Left lung (tissue), 10 donors: ENCODE data around the gene CORT. TPM values are rescaled to one million over a fixed set of nuclear protein-coding genes. Genes with fewer than 3 reads are reported as not detected.
A peak's percentile ranks its signal among the peaks of the same experiment; 100 is the strongest.
"Not testable (repeated sequence)": the region's sequence is repeated elsewhere in the genome, so short reads cannot be mapped to it uniquely, and the experiment has no call there.

Experiments used
- ATAC-seq: fragments of 200-7000 bp; cut with Tn5 transposase; one replicate; pipeline ENCODE4 v1.9.1; 2020; ENCODE audit warnings: moderate library complexity
- DNase-seq, 4 donors: peaks; one replicate each; pipeline ENCODE4 v3.0.0-alpha.2; 2013 to 2020
- H3K27ac ChIP-seq, 2 donors: fragments of 200-600 bp; sonication (generic) in 1 of 2; one replicate each; pipeline versions ENCODE4 v1.5.0 to v1.8.0; 2020 to 2021
- H3K27me3 ChIP-seq, 2 donors: fragments of 200-600 bp; sonication (generic) in 1 of 2; one replicate each; pipeline versions ENCODE4 v1.5.0 to v1.8.0; 2020 to 2021
- H3K36me3 ChIP-seq, 2 donors: fragments of 200-600 bp; sonication (generic) in 1 of 2; one replicate each; pipeline versions ENCODE4 v1.5.0 to v1.8.0; 2020 to 2021
- H3K4me1 ChIP-seq, 2 donors: fragments of 200-600 bp; one replicate each; pipeline ENCODE4 v1.8.0; 2021
- H3K4me3 ChIP-seq, 2 donors: fragments of 200-600 bp; sonication (generic) in 1 of 2; one replicate each; pipeline versions ENCODE4 v1.5.0 to v1.8.0; 2020 to 2021; ENCODE audit warnings: mild to moderate bottlenecking in 1 of 2
- H3K9me3 ChIP-seq, 2 donors: fragments of 200-600 bp; sonication (generic) in 1 of 2; one replicate each; pipeline versions ENCODE4 v1.5.0 to v1.8.0; 2020 to 2021
- CTCF ChIP-seq, 2 donors: fragments of 200-600 bp; sonication (generic) in 1 of 2; IDR thresholded peaks; one replicate each; pipeline versions ENCODE4 v1.5.0 to v1.8.0; 2021; ENCODE audit warnings: antibody characterized with exemption in 2 of 2
- intact Hi-C, 2 donors: fragments of 100-400 bp; cut with DNase I; formaldehyde crosslinking; loops; one replicate each; pipeline versions ENCODE4 v1.11.2 to v1.14.2; 2022
- polyA plus RNA-seq, 6 donors: library from polyadenylated mRNA; unstranded; fragments of 120-200 nt; gene quantifications; one replicate each; pipeline ENCODE4 v1.2.1, GENCODE V29; 2013; ENCODE audit not compliant: insufficient read length in 6 of 6
- total RNA-seq, 2 donors: library from RNA; stranded (reverse); fragmentation: NEBNext Ultra II Directional; extraction: Animal tissue kit (Norgen Biotek cat#: 25700); gene quantifications; one replicate each; pipeline ENCODE4 v1.2.1, GENCODE V29; 2021
- donor health status: DM: no; HTN: yes; CAD: no.
- donor health status: DM: no; HTN: no; CAD: no.

CORT gene
- total and polyA plus RNA-seq, 8 donors: 0.37 to 1.9 (median 1.6) TPM

GRCh38 chr1:10424651-10425050, 25.2 kb upstream of the CORT start:
- TF ChIP-seq CTCF (IDR thresholded peaks at IDR 0.05): no peak

GRCh38 chr1:10425826-10426534, 23.9 kb upstream of the CORT start:
- H3K4me1 ChIP-seq: peaks cover 0 to 14% of the 10 kb centered on the region in 2 donors
- H3K27me3 ChIP-seq, DNase-seq, ATAC-seq, H3K27ac ChIP-seq, intact Hi-C loops, H3K36me3 ChIP-seq, H3K9me3 ChIP-seq, H3K4me3 ChIP-seq: not testable (repeated sequence)

More at GRCh38 chr1:10424651-10425050, 25.2 kb upstream of the CORT start:
- intact Hi-C loops: loop anchor here in 1 of 2 donors (5.0 kb wide), 1 partner anchor 47 kb away; no protein-coding TSS in a partner anchor
- DNase-seq: no peak
- Histone ChIP-seq H3K9me3 (no peaks in the 10 kb centered on the region), H3K36me3 (peaks cover 0 to 23% of the 10 kb centered on the region in 2 donors), H3K27me3 (no peaks in the 10 kb centered on the region), H3K4me3 (no peak overlapping the region), H3K27ac (no peak overlapping the region), H3K4me1 (peaks cover 0 to 3% of the 10 kb centered on the region in 2 donors)
- ATAC-seq: no peak

GRCh38 chr1:10426535-10426848, 23.3 kb upstream of the CORT start:
- peaks cover 4 to 19% of the 10 kb centered on the region in 2 donors for H3K4me1 ChIP-seq
- H3K27ac ChIP-seq, H3K36me3 ChIP-seq, DNase-seq, H3K4me3 ChIP-seq, H3K27me3 ChIP-seq, H3K9me3 ChIP-seq, ATAC-seq, intact Hi-C loops: not testable (repeated sequence)

GRCh38 chr1:10428984-10429383, 20.8 kb upstream of the CORT start:
- no peak overlapping the region for H3K27ac ChIP-seq
- H3K36me3 ChIP-seq: no peaks in the 10 kb centered on the region
- TF ChIP-seq CTCF (IDR thresholded peaks at IDR 0.05): no peak
- intact Hi-C loops: no loop called here
- H3K27me3 ChIP-seq: no peaks in the 10 kb centered on the region
- H3K4me3 ChIP-seq: no peak overlapping the region
- H3K4me1 ChIP-seq: peaks cover 7 to 26% of the 10 kb centered on the region in 2 donors
- ATAC-seq (no peak), DNase-seq (no peak)
- no peaks in the 10 kb centered on the region for H3K9me3 ChIP-seq

- Histone ChIP-seq H3K4me3 (peak overlapping the region; percentile 85 to 87), H3K36me3 (no peaks in the 10 kb centered on the region), H3K4me1 (peaks cover 7 to 26% of the 10 kb centered on the region in 2 donors), H3K27ac (peak overlapping the region; percentile 2 to 74), H3K27me3 (no peaks in the 10 kb centered on the region), H3K9me3 (no peaks in the 10 kb centered on the region)
- intact Hi-C loops: loop anchor here in 1 of 2 donors (10.0 kb wide), 1 partner anchor 65 kb away; no protein-coding TSS in a partner anchor
- no peak for TF ChIP-seq CTCF (IDR thresholded peaks at IDR 0.05)
- peak in 1 of 4 donors; percentile 9 for DNase-seq
- peak; percentile 2 for ATAC-seq
These were observed 20.0 kb upstream of the CORT start for GRCh38 chr1:10429868-10430215.

GRCh38 chr1:10430216-10431069, 19.4 kb upstream of the CORT start, which contains the start of gene CENPS:
TSS of gene CENPS (plus strand) at chr1:10430433. CDS start at chr1:10430518, 85 bp downstream.
- peaks cover 7 to 26% of the 10 kb centered on the region in 2 donors for H3K4me1 ChIP-seq
- H3K9me3 ChIP-seq: no peaks in the 10 kb centered on the region
- ATAC-seq: peak; percentile 95
- TF ChIP-seq CTCF (IDR thresholded peaks at IDR 0.05): peak; percentile 94 to 96
- H3K36me3 ChIP-seq: no peaks in the 10 kb centered on the region
- peak within 1 kb of the TSS; percentile 85 to 87 for H3K4me3 ChIP-seq
- DNase-seq: peak; percentile 94 to 97 (median 94)
- intact Hi-C loops: loop anchor here in 1 of 2 donors (10.0 kb wide), 1 partner anchor 64 kb away; no protein-coding TSS in a partner anchor
- H3K27ac ChIP-seq: peak within 1 kb of the TSS; percentile 2 to 74
- H3K27me3 ChIP-seq: no peaks in the 10 kb centered on the region
